SJCRH30 (cell line): ENCODE data around the gene CXXC1. TPM values are rescaled to one million over a fixed set of nuclear protein-coding genes. Genes with fewer than 3 reads are reported as not detected.
"Not testable (repeated sequence)": the region's sequence is repeated elsewhere in the genome, so short reads cannot be mapped to it uniquely, and the experiment has no call there.

Experiments
- DNase-seq, 2 experiments: peaks; one replicate each; pipeline ENCODE4 v3.0.0-alpha.2; 2015 to 2020
- H3K27ac ChIP-seq: fragments of 250-450 bp; sonication (Bioruptor Pico); 2 replicates; pipeline ENCODE4 v1.5.1; 2020; ENCODE audit warnings: mild to moderate bottlenecking, moderate library complexity
- H3K27me3 ChIP-seq: fragments of 250-450 bp; sonication (Bioruptor Pico); 2 replicates; pipeline ENCODE4 v1.5.1; 2020; ENCODE audit warnings: mild to moderate bottlenecking, moderate library complexity
- H3K36me3 ChIP-seq: fragments of 250-450 bp; sonication (Bioruptor Pico); 2 replicates; pipeline ENCODE4 v1.5.1; 2020; ENCODE audit warnings: mild to moderate bottlenecking, moderate library complexity
- H3K4me1 ChIP-seq: fragments of 250-450 bp; sonication (Bioruptor Pico); 2 replicates; pipeline ENCODE4 v1.5.1; 2020; ENCODE audit warnings: mild to moderate bottlenecking, moderate library complexity
- H3K4me3 ChIP-seq: fragments of 250-450 bp; sonication (Bioruptor Pico); 2 replicates; pipeline ENCODE4 v1.5.1; 2020; ENCODE audit warnings: mild to moderate bottlenecking, moderate library complexity
- H3K9me3 ChIP-seq: fragments of 250-450 bp; sonication (Bioruptor Pico); replicated peaks from 2 replicates; pipeline ENCODE4 v1.5.1; 2020; ENCODE audit warnings: mild to moderate bottlenecking, moderate library complexity
- total RNA-seq: library from RNA; depleted of rRNA; stranded (reverse); fragments of >200 nt; shearing (Covaris generic); gene quantifications from 2 replicates; pipeline ENCODE4 v1.2.3, GENCODE V29; 2014; rRNA removed

The CXXC1 gene
- total RNA-seq, 1 experiment from 2014 or later, result 43.2 TPM

GRCh38 chr18:50273203-50274043 lies 14.1 kb downstream of the CXXC1 start:
- Histone ChIP-seq H3K4me3 (no peak overlapping the region), H3K27ac (no peak overlapping the region), H3K4me1 (no peaks in the 10 kb centered on the region), H3K27me3 (no peaks in the 10 kb centered on the region), H3K9me3 (no peaks in the 10 kb centered on the region), H3K36me3 (peaks cover 56% of the 10 kb centered on the region)
- no peak for DNase-seq

- Histone ChIP-seq H3K4me1 (no peaks in the 10 kb centered on the region), H3K27ac (no peak overlapping the region), H3K27me3 (no peaks in the 10 kb centered on the region), H3K9me3 (no peaks in the 10 kb centered on the region), H3K4me3 (no peak overlapping the region), H3K36me3 (peaks cover 52% of the 10 kb centered on the region)
- no peak for DNase-seq
Measured at GRCh38 chr18:50272568-50272967, 14.9 kb downstream of the CXXC1 start.

DNA sequence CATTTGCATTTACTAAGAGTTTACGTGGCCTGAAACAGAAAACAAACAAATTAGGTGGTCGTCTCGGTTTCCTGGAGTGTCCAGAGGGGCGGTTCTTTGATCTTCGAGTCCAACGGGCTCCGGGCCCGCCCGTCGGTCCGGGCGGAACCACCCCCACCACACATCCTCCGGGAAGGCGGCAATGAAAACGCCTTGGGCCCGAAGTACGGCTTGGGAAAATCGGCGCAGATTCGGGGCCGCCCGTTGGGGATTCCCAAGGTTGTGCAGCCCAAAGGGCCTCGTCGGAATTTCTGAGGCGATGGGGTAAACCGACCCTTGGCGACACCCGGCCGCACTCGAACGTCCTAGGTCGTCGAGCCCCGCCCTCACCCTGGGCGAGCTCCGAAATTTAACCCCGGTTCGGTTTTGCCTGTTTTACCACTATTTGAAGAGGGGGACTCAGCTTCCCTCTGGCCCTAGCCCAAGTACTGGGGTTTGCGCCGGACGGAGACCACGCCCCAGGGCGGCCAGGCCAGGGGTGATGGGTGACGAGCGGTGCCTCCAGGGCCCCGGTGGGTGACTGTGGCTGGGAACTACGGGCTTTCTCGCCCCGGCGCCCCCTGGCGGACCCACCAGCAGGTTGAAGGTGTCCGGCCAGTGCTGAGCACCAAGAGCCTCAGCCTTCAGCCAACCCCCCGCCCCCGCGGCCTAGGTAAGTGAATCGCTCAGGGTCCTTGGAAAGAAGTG lies 19.3 kb downstream of the CXXC1 start:
- no peak overlapping the region for H3K27ac ChIP-seq
- no peaks in the 10 kb centered on the region for H3K9me3 ChIP-seq
- no peak overlapping the region for H3K4me3 ChIP-seq
- no peaks in the 10 kb centered on the region for H3K27me3 ChIP-seq
- peaks cover 31% of the 10 kb centered on the region for H3K36me3 ChIP-seq
- DNase-seq, result no peak
- H3K4me1 ChIP-seq, result no peaks in the 10 kb centered on the region

- Histone ChIP-seq H3K4me3 (peak within 1 kb of the TSS; percentile 62), H3K9me3 (no peaks in the 10 kb centered on the region), H3K36me3 (peaks cover 19% of the 10 kb centered on the region), H3K4me1 (no peaks in the 10 kb centered on the region), H3K27me3 (no peaks in the 10 kb centered on the region), H3K27ac (no peak within 1 kb of the TSS)
- peak; percentile 87 to 88 for DNase-seq
Measured at GRCh38 chr18:50266248-50266704, 21.2 kb downstream of the CXXC1 start, which contains the start of gene CFAP53. Gene CFAP53 (minus strand): TSS chr18:50266495. CDS start chr18:50266404, 91 bp downstream.

DNA sequence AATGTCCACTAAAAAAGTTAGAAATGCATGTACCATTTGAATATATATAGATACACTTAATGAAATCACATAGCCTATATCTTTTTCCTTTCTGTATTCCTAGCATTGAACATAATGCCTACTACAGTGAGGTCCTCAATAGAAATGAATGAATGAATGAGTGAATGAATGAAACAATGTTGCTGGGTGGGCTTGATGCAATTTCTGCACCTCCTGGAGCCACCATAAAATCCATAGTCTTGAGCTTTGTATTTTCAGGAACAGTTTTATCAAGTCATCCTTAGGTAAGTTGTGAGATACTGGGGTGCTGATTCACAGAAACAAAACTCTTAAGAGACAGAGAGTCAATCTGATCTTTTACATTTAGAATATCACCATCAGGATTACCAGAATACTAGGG lies 24.5 kb downstream of the CXXC1 start:
- H3K36me3 ChIP-seq, result no peaks in the 10 kb centered on the region
- no peak for DNase-seq
- H3K9me3 ChIP-seq, result no peaks in the 10 kb centered on the region
- no peaks in the 10 kb centered on the region for H3K4me1 ChIP-seq
- H3K27ac ChIP-seq, result no peak overlapping the region
- no peaks in the 10 kb centered on the region for H3K27me3 ChIP-seq
- no peak overlapping the region for H3K4me3 ChIP-seq

DNA sequence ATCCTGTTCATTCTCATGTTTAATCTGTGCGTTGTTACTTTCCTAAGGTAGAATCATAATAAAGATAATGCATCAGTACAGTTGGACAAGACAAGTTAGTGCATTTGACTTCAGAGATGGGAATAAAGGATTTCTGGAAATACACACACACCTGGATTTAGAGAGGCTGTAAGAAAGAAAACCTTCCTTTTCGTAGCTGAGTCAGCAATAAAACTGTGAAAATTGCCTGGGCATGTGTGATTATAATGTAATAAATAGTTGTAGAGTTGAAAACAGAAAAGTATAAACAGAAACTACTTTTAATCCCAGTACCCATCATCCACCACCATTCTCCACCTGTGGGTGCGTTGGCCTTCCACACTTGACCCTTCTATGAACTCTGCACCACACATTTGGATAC lies 36.6 kb downstream of the CXXC1 start:
- DNase-seq, result no peak
- Histone ChIP-seq H3K36me3 (no peaks in the 10 kb centered on the region), H3K4me1 (no peaks in the 10 kb centered on the region), H3K9me3 (no peaks in the 10 kb centered on the region), H3K27ac (no peak overlapping the region), H3K27me3 (no peaks in the 10 kb centered on the region), H3K4me3 (no peak overlapping the region)

- Histone ChIP-seq H3K27ac (no peak overlapping the region), H3K4me1 (no peaks in the 10 kb centered on the region), H3K4me3 (no peak overlapping the region), H3K9me3 (no peaks in the 10 kb centered on the region), H3K27me3 (no peaks in the 10 kb centered on the region), H3K36me3 (no peaks in the 10 kb centered on the region)
- DNase-seq, result no peak
Measured at GRCh38 chr18:50249576-50249975, 37.9 kb downstream of the CXXC1 start.

DNA sequence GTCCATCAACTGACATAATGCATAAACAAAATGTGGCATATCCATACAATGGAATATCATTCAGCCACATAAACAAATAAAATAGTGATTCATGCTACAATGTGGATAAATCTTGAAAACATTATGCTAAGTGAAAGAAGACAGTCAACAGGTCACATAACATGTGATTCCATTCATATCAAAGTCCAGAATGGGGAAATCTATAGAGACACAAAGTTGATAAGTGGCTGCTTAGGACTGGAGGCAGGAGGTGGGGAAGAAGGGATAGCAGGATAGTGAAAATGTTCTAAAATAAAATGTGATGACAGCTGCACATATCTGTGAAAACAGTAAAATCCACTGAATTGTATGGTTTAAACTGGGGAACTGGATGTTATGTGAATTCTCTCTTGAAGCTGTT lies 39.9 kb downstream of the CXXC1 start:
- DNase-seq, result no peak
- no peaks in the 10 kb centered on the region for H3K27me3 ChIP-seq
- H3K9me3 ChIP-seq, result no peaks in the 10 kb centered on the region
- H3K4me1 ChIP-seq, result no peaks in the 10 kb centered on the region
- H3K4me3 ChIP-seq, result no peak overlapping the region
- no peaks in the 10 kb centered on the region for H3K36me3 ChIP-seq
- H3K27ac ChIP-seq, result no peak overlapping the region

- not testable (repeated sequence) for H3K4me3 ChIP-seq, H3K27me3 ChIP-seq, H3K4me1 ChIP-seq, H3K36me3 ChIP-seq, H3K27ac ChIP-seq, DNase-seq, H3K9me3 ChIP-seq
Measured at GRCh38 chr18:50241768-50242167, 45.7 kb downstream of the CXXC1 start.

DNA sequence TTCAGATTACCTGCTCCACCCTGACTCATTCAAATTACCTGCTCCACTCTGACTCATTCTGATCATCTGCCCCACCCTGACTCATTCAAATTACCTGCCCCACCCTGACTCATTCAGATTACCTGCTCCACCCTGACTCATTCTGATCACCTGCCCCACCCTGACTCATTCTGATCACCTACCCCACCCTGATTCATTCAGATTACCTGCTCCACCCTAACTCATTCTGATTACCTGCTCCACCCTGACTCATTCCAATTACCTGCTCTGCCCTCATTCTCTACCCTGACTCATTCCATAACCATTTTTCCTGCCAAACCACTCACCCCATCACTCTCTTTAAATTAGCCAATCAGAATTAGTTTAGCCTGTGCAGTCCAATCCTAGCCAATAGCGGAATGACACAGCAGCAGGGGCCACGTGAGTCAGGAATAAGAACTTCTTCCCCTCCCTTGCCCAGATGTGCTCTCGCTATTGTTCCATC lies 47.4 kb downstream of the CXXC1 start:
- DNase-seq, result no peak
- Histone ChIP-seq H3K4me3 (no peak overlapping the region), H3K9me3 (no peaks in the 10 kb centered on the region), H3K27ac (no peak overlapping the region), H3K36me3 (no peaks in the 10 kb centered on the region), H3K27me3 (no peaks in the 10 kb centered on the region), H3K4me1 (no peaks in the 10 kb centered on the region)

GRCh38 chr18:50232419-50232818 lies 55.1 kb downstream of the CXXC1 start:
- H3K36me3 ChIP-seq, result no peaks in the 10 kb centered on the region
- no peaks in the 10 kb centered on the region for H3K4me1 ChIP-seq
- H3K27me3 ChIP-seq, result no peaks in the 10 kb centered on the region; the same call in 1 of the 2 replicates
- no peak overlapping the region for H3K27ac ChIP-seq
- DNase-seq, result no peak
- H3K4me3 ChIP-seq, result no peak overlapping the region
- H3K9me3 ChIP-seq, result no peaks in the 10 kb centered on the region

Other genes starting within 250 kb of the CXXC1 start
- 39.1 and 39.7 TPM in 2 replicates for gene MYO5B, start 92.5 kb downstream of the CXXC1 start, total RNA-seq
- gene CFAP53, start 21.2 kb downstream of the CXXC1 start, total RNA-seq, result 0.08 TPM in 1 of 2 replicates, not detected in the other
- 34.1 and 42.0 TPM in 2 replicates for gene MBD1, start 6.2 kb downstream of the CXXC1 start, total RNA-seq
- gene SKA1, start 87.4 kb upstream of the CXXC1 start, total RNA-seq, result 41.1 and 49.9 TPM in 2 replicates